Caco-2 (cell line): ENCODE data around the gene TMEM255B. TPM values are rescaled to one million over a fixed set of nuclear protein-coding genes. Genes with fewer than 3 reads are reported as not detected.
A peak's percentile ranks its signal among the peaks of the same experiment; 100 is the strongest.

Source experiments
- BruUV-seq: library from RNA; stranded (reverse); fragments of 400-500 nt; replicated peaks from 2 replicates; lab custom pipeline; 2021; lab: Mats Ljungman, UMichigan
- CTCF ChIA-PET: fragments of 300-600 bp; sonication (Branson Sonifier 250); formaldehyde crosslinking; loops from one replicate; lab custom pipeline; 2022; ENCODE audit warnings: antibody characterized with exemption; lab: Charles Lee
- POLR2A ChIA-PET: fragments of 300-600 bp; sonication (Branson Sonifier 250); formaldehyde crosslinking; loops from one replicate; lab custom pipeline; 2022; ENCODE audit warnings: antibody characterized with exemption; lab: Charles Lee
- DNase-seq, 2 experiments: peaks; one replicate each; pipeline versions ENCODE4 v3.0.0 to v3.0.0-alpha.2; 2020 to 2022
- H3K27me3 ChIP-seq: replicated peaks from 2 replicates; pipeline ENCODE4 v1.6.0; 2011; ENCODE audit warnings: low read length; ENCODE audit not compliant: control insufficient read depth, insufficient read depth
- H3K36me3 ChIP-seq: 2 replicates; pipeline ENCODE4 v1.5.1; 2011; ENCODE audit warnings: low read length; ENCODE audit not compliant: control insufficient read depth, insufficient read depth
- H3K4me1 ChIP-seq: fragments of 250-450 bp; sonication (Bioruptor Pico); 2 replicates; pipeline ENCODE4 v1.5.1; 2020; ENCODE audit warnings: mild to moderate bottlenecking
- H3K4me3 ChIP-seq: 2 replicates; pipeline ENCODE4 v1.5.1; 2011; ENCODE audit warnings: low read depth, mild to moderate bottlenecking, control low read depth, low read length
- H3K9me3 ChIP-seq: fragments of 250-450 bp; sonication (Bioruptor Pico); 2 replicates; pipeline ENCODE4 v1.5.1; 2020; ENCODE audit warnings: mild to moderate bottlenecking, moderate library complexity
- H3K27ac Mint-ChIP-seq: one replicate; pipeline ENCODE4 v1.8.0; 2022; ENCODE audit warnings: mixed read lengths; ENCODE audit not compliant: unreplicated experiment
- H3K27me3 Mint-ChIP-seq: one replicate; pipeline ENCODE4 v1.8.0; 2022; ENCODE audit warnings: mixed read lengths; ENCODE audit not compliant: insufficient read depth, unreplicated experiment
- H3K36me3 Mint-ChIP-seq: one replicate; pipeline ENCODE4 v1.8.0; 2022; ENCODE audit warnings: mild to moderate bottlenecking, mixed read lengths; ENCODE audit not compliant: insufficient read depth, unreplicated experiment
- H3K4me1 Mint-ChIP-seq: one replicate; pipeline ENCODE4 v1.8.0; 2022; ENCODE audit warnings: low read depth, mixed read lengths; ENCODE audit not compliant: unreplicated experiment
- H3K4me3 Mint-ChIP-seq: one replicate; pipeline ENCODE4 v1.8.0; 2022; ENCODE audit warnings: mild to moderate bottlenecking, moderate library complexity, mixed read lengths; ENCODE audit not compliant: unreplicated experiment
- H3K9me3 Mint-ChIP-seq: one replicate; pipeline ENCODE4 v1.8.0; 2022; ENCODE audit warnings: mixed read lengths; ENCODE audit not compliant: unreplicated experiment
- intact Hi-C: fragments of 100-400 bp; cut with micrococcal nuclease; formaldehyde crosslinking; loops from one replicate; pipeline ENCODE4 v1.10.0; 2022; ENCODE audit not compliant: unreplicated experiment
- total RNA-seq: library from RNA; stranded (reverse); gene quantifications from 2 replicates; pipeline ENCODE4 v1.2.3, GENCODE V29; 2022
- TF ChIP-seq, protein P1 (sequence below), 2 experiments: fragments of 200-600 bp in 1 of 2; IDR thresholded peaks; 1 replicate in 1 of 2; 2 replicates in 1 of 2; pipeline versions ENCODE4 v1.5.1 to v1.8.0; 2011 to 2022; ENCODE audit warnings: antibody characterized with exemption in 1 of 2, control low read depth in 1 of 2, inconsistent platforms in 1 of 2, low read depth in 1 of 2, low read length in 1 of 2, mild to moderate bottlenecking in 1 of 2, moderate library complexity in 1 of 2; ENCODE audit not compliant: insufficient read depth in 1 of 2, severe bottlenecking in 1 of 2, unreplicated experiment in 1 of 2

Gene TMEM255B
- total RNA-seq, 1 experiment from 2014 or later: 0.82 TPM

DNA sequence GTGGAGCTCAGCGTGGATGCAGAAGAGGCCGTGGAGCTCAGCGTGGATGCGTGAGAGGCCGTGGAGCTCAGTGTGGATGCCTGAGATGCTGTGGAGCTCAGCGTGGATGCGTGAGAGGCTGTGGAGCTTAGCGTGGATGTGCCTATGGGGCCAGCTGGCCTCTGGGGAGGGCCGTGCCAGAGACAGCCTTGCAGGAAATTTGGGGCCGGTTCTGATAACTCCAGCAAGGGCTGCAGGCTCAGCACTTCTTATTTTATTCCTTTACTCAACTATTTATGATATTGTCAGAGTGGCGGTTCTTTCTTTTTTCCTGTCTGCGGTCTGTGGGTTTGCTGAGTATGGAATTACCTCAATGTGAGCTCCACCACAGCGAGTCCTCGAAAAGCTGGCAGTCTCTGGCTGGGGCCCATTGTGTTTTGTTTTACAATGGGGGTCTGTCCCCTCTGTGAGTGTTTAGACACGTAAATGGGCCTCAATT is 17.8 kb upstream of the TMEM255B start:
- no peaks in the 10 kb centered on the region for H3K27me3 Mint-ChIP-seq
- POLR2A ChIA-PET: no interaction called here
- intact Hi-C loops: no loop called here
- H3K4me1 Mint-ChIP-seq: peaks cover 8% of the 10 kb centered on the region
- CTCF ChIA-PET: interaction anchor here (0.6 to 1.6 kb wide), 3 partner anchors 16 to 124 kb away, joined by 3 read pairs; no protein-coding TSS in a partner anchor
- DNase-seq: no peak
- TF ChIP-seq, protein P1, sequence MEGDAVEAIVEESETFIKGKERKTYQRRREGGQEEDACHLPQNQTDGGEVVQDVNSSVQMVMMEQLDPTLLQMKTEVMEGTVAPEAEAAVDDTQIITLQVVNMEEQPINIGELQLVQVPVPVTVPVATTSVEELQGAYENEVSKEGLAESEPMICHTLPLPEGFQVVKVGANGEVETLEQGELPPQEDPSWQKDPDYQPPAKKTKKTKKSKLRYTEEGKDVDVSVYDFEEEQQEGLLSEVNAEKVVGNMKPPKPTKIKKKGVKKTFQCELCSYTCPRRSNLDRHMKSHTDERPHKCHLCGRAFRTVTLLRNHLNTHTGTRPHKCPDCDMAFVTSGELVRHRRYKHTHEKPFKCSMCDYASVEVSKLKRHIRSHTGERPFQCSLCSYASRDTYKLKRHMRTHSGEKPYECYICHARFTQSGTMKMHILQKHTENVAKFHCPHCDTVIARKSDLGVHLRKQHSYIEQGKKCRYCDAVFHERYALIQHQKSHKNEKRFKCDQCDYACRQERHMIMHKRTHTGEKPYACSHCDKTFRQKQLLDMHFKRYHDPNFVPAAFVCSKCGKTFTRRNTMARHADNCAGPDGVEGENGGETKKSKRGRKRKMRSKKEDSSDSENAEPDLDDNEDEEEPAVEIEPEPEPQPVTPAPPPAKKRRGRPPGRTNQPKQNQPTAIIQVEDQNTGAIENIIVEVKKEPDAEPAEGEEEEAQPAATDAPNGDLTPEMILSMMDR (IDR thresholded peaks at IDR 0.05; ENCODE audit: insufficient read depth in 1 of 2, low read depth in 1 of 2, low read length in 1 of 2, severe bottlenecking in 1 of 2, unreplicated experiment in 1 of 2): no peak
- Histone ChIP-seq H3K9me3 (no peaks in the 10 kb centered on the region), H3K27me3 (no peaks in the 10 kb centered on the region), H3K4me3 (no peak overlapping the region), H3K4me1 (peaks cover 15% of the 10 kb centered on the region), H3K36me3 (no peaks in the 10 kb centered on the region)
- no peaks in the 10 kb centered on the region for H3K36me3 Mint-ChIP-seq
- no peaks in the 10 kb centered on the region for H3K9me3 Mint-ChIP-seq
- no peak overlapping the region for H3K27ac Mint-ChIP-seq
- BruUV-seq: no TSS peak
- H3K4me3 Mint-ChIP-seq: no peak overlapping the region

DNA sequence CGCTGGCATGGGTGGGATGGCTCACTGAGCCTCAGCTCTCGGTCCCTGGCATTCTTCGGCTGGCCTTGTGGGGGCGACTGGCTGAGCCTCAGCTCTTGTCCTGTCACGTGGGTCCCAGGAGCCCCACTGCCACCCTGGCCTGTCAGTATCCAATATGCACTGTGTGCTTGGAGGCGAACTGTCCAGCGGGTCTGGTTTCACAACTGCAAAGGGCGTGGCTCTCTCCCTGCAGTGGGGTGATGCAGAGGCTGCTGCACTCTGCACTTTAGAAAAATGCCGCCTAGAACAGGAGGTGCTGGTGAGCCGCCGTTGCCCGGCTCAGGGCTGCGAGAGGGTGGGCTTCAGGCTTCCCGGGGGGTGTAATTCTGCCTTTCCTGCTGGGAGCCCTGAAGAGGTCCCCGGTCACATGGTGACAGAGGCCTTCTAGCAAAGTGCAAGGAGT is 17.0 kb upstream of the TMEM255B start:
- H3K27ac Mint-ChIP-seq: no peak overlapping the region
- no peak overlapping the region for H3K4me3 Mint-ChIP-seq
- no peaks in the 10 kb centered on the region for H3K9me3 ChIP-seq
- intact Hi-C loops: no loop called here
- no peaks in the 10 kb centered on the region for H3K27me3 ChIP-seq
- peaks cover 12% of the 10 kb centered on the region for H3K4me1 Mint-ChIP-seq
- TF ChIP-seq, protein P1 (IDR thresholded peaks at IDR 0.05; ENCODE audit: insufficient read depth in 1 of 2, low read depth in 1 of 2, low read length in 1 of 2, severe bottlenecking in 1 of 2, unreplicated experiment in 1 of 2): no peak
- ChIA-PET CTCF (interaction anchor here (0.6 to 1.6 kb wide), 2 partner anchors 17 to 91 kb away, joined by 3 read pairs; no protein-coding TSS in a partner anchor), POLR2A (no interaction called here)
- no TSS peak for BruUV-seq
- no peak overlapping the region for H3K4me3 ChIP-seq
- peak; percentile 74 to 81 for DNase-seq
- peaks cover 14% of the 10 kb centered on the region for H3K4me1 ChIP-seq
- H3K36me3 ChIP-seq: no peaks in the 10 kb centered on the region
- H3K9me3 Mint-ChIP-seq: no peaks in the 10 kb centered on the region
- no peaks in the 10 kb centered on the region for H3K36me3 Mint-ChIP-seq
- H3K27me3 Mint-ChIP-seq: no peaks in the 10 kb centered on the region

DNA sequence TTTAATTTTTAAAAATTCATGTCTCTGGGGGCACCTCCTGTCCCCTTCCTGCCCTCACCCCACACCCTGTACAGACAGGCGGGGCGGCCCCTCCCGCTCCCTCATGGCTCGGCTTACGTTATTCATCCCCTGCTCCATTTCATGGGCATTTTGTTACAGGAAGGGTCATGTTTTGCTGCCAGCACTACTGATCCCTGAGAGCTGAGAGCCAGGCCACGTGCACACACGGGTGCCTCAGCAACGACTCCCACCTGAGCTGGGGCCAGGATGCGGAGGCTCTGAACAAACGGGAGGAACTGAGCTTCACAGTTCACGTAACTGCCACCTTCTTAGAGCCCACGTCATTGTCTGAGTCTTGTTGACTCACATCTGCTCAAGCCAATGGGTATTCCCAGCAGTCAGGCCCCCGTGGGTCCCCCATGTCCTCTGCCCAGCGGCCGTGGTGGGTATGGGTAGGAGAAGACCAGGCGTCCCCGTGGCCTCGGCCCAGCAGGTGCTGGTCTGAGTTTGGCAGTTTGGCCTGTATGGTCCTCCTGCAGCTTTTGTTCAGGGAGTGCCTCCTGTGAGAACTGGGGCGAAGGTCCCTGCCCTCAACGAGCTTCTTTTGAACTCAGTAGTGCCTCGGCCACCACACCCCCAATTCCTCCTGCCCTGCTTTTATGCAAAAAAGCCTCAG is 16.4 kb upstream of the TMEM255B start:
- Histone ChIP-seq H3K4me3 (no peak overlapping the region), H3K9me3 (no peaks in the 10 kb centered on the region), H3K36me3 (no peaks in the 10 kb centered on the region), H3K27me3 (no peaks in the 10 kb centered on the region), H3K4me1 (peaks cover 14% of the 10 kb centered on the region)
- CTCF ChIA-PET: interaction anchor here (1.6 kb wide), 1 partner anchor 18 kb away, joined by 3 read pairs; no protein-coding TSS in a partner anchor
- Mint-ChIP-seq H3K9me3 (no peaks in the 10 kb centered on the region), H3K4me3 (no peak overlapping the region), H3K27ac (no peak overlapping the region), H3K36me3 (no peaks in the 10 kb centered on the region), H3K27me3 (no peaks in the 10 kb centered on the region), H3K4me1 (peaks cover 12% of the 10 kb centered on the region)
- TF ChIP-seq, protein P1 (IDR thresholded peaks at IDR 0.05; ENCODE audit: insufficient read depth in 1 of 2, low read depth in 1 of 2, low read length in 1 of 2, severe bottlenecking in 1 of 2, unreplicated experiment in 1 of 2): no peak
- intact Hi-C loops: no loop called here
- POLR2A ChIA-PET: no interaction called here
- DNase-seq: no peak
- BruUV-seq: no TSS peak
